ENCODE data around the gene RNPEPL1. TPM values are rescaled to one million over a fixed set of nuclear protein-coding genes. Genes with fewer than 3 reads are reported as not detected.
A peak's percentile ranks its signal among the peaks of the same experiment; 100 is the strongest.

The RNPEPL1 gene
- total RNA-seq, 1 donor from 2014 or later: 22.7 TPM

GRCh38 chr2:240629968-240630770 lies 61.9 kb downstream of the RNPEPL1 start:
- Histone ChIP-seq H2AFZ (ENCODE audit: low read depth, low read length) (no peak overlapping the region), H3K27me3 (ENCODE audit: insufficient read depth, low read length) (no peaks in the 10 kb centered on the region), H3K9me3 (ENCODE audit: insufficient read depth, low read depth, low read length) (peaks cover 13% of the 10 kb centered on the region), H3K79me2 (ENCODE audit: insufficient read depth, low read length) (no peaks in the 10 kb centered on the region), H4K20me1 (ENCODE audit: insufficient read depth, low read length) (no peaks in the 10 kb centered on the region), H3K27ac (ENCODE audit: low read depth, low read length) (no peak overlapping the region), H3K4me1 (ENCODE audit: insufficient read depth, low read length) (peaks cover 3% of the 10 kb centered on the region), H3K9ac (ENCODE audit: low read length) (no peak overlapping the region), H3K36me3 (ENCODE audit: insufficient read depth, low read length) (no peaks in the 10 kb centered on the region), H3K4me3 (ENCODE audit: insufficient read depth, low read depth, low read length) (no peak overlapping the region), H3K4me2 (ENCODE audit: low read length) (no peak overlapping the region)
- H3K4me3 Mint-ChIP-seq (ENCODE audit: unreplicated experiment): no peak overlapping the region
- peaks cover 25% of the 10 kb centered on the region for H3K27me3 Mint-ChIP-seq (ENCODE audit: low read depth, unreplicated experiment)
- no peaks in the 10 kb centered on the region for H3K36me3 Mint-ChIP-seq (ENCODE audit: low read depth, unreplicated experiment)
- peaks cover 22% of the 10 kb centered on the region for H3K9me3 Mint-ChIP-seq (ENCODE audit: unreplicated experiment)
- DNase-seq (ENCODE audit: low read depth) (no peak), FAIRE-seq (no peak)
- TF ChIP-seq CTCF (IDR thresholded peaks at IDR 0.05; ENCODE audit: insufficient read depth, low read depth, low read length) (no peak), EZH2 (IDR thresholded peaks at IDR 0.05; ENCODE audit: insufficient read depth, low read length) (no peak)
- H3K27ac Mint-ChIP-seq (ENCODE audit: unreplicated experiment): peak overlapping the region; percentile 26
- no peaks in the 10 kb centered on the region for H3K4me1 Mint-ChIP-seq (ENCODE audit: low read depth, unreplicated experiment)

Other genes with a start within 250 kb of the RNPEPL1 start
- gene GPC1, start 132.8 kb upstream of the RNPEPL1 start, total RNA-seq: 252 and 299 TPM in 2 replicates
- 6.9 and 7.2 TPM in 2 replicates for gene ANKMY1, start 10.5 kb upstream of the RNPEPL1 start, total RNA-seq
- gene DUSP28, start 8.1 kb upstream of the RNPEPL1 start, total RNA-seq: 3.2 and 4.1 TPM in 2 replicates
- gene CAPN10, start 18.2 kb downstream of the RNPEPL1 start, total RNA-seq: 22.7 and 24.9 TPM in 2 replicates
- 0.72 and 0.82 TPM in 2 replicates for gene GPR35, start 57.0 kb downstream of the RNPEPL1 start, total RNA-seq
- not detected in 2 replicates for gene AQP12B, start 114.4 kb downstream of the RNPEPL1 start, total RNA-seq
- not detected in 2 replicates for gene AQP12A, start 123.4 kb downstream of the RNPEPL1 start, total RNA-seq